RPMI8226 (cell line): ENCODE results near the gene DUOXA2.
"Not testable (repeated sequence)": the region's sequence is repeated elsewhere in the genome, so short reads cannot be mapped to it uniquely, and the experiment has no call there.

ENCODE experiments used
- DNase-seq: peaks from one replicate; pipeline ENCODE4 v3.0.0-alpha.2; 2015

The DUOXA2 gene

GRCh38 chr15:45114076-45114750 is at the start of gene DUOXA2, which contains the start of gene DUOX2:
DUOXA2 (plus strand) TSS chr15:45114326; CDS start chr15:45114606, 280 bp downstream.
DUOX2 (minus strand) TSS chr15:45114172; CDS start chr15:45113411, 761 bp downstream.
- DNase-seq: no peak

GRCh38 chr15:45064386-45064785 is 49.7 kb upstream of the DUOXA2 start:
- no peak for DNase-seq

DNA sequence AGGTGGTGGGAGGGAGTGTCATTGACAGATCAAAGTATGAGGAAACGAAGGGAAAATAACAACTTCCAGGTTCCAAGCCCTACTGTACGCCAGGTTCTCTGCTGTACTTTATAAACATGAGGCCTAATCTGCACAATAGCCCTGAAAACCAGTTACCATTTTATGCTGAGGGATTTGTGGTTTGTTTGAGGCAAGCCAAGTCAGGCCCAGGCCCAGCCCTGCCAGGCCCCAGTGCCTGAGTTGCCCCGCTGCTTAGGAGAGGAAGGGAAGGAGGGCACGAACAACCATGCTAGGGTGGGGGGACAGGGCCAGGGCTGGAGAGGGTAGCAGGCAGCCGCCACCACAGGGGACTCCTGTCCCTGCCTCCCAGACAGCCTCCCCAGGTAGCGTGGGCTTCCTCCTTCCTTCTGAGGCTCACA is 44.2 kb upstream of the DUOXA2 start:
- not testable (repeated sequence) for DNase-seq

- not testable (repeated sequence) for DNase-seq
Observed at GRCh38 chr15:45073602-45074001, 40.5 kb upstream of the DUOXA2 start.

- DNase-seq: not testable (repeated sequence)
Observed at GRCh38 chr15:45075440-45076320, 38.4 kb upstream of the DUOXA2 start.

DNA sequence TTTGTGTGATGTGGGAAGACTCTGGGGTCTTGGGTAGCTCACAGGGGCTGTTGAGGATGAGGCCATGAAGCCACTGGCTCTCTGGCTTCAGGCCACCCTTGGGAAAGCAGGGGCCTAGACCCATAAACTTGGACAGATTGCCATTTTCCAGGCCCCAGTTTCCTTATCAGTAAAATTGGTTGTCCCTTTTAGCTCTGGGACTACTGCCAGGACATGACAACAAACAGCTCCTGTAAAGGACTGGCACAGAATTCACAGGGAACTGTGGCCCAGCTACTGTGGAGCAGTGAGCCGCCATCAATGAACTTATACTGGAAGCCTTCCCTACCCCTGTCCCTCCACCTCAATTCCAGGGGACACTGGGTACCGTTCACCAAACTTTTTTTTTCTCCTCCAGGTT is 36.7 kb upstream of the DUOXA2 start:
- not testable (repeated sequence) for DNase-seq

GRCh38 chr15:45079201-45079600 is 34.9 kb upstream of the DUOXA2 start:
- DNase-seq: not testable (repeated sequence)

DNA sequence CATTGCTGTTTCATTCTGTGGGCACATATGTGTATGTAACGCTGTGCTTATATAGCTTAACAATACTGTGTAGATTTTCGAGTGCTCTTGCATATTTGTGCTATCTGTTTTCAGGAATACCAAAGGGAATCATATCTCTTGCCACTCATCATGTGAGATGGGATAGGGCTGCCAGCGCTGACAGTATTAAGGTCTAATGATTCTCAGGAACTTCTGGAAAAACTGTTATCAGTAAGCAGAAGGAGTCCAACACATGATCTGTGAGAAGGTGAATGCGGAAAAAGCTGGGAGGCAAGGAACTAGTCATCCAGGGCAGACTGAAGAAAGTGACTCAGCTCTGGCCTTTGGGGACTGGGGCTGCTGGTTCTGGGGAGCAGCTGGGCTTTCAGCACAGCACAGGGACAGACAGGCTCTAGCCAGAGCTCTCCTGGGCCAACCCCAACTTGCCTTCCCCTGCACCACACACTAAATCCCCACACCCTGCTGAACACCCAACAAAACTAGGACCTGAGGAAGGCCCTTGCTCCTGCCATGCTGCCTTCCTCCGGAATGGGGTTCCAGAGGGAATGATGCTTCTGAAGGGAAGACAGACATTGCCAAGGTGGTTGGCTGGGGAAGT is 34.4 kb upstream of the DUOXA2 start:
- DNase-seq: not testable (repeated sequence)

GRCh38 chr15:45080593-45080992 is 33.5 kb upstream of the DUOXA2 start:
- not testable (repeated sequence) for DNase-seq

DNA sequence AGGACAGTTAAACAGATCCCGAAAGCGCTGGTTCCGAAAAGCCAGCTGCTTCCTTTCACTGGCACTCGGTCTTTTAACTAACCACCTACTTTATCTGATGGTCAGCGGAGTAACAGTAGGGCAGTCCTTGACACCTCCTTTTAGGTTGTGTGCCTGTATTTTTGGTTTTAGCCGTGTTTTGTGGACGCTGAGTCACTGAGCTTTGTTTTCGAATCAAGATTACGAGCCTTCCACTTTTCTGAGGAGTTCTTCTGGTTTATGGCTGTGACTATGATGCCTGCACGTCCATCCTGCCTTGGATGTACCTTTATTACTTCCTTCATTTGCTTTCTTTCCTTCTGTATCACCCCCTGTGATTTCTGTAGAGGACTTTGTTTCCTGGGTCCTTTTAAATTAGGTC is 31.7 kb upstream of the DUOXA2 start:
- DNase-seq: not testable (repeated sequence)

DNA sequence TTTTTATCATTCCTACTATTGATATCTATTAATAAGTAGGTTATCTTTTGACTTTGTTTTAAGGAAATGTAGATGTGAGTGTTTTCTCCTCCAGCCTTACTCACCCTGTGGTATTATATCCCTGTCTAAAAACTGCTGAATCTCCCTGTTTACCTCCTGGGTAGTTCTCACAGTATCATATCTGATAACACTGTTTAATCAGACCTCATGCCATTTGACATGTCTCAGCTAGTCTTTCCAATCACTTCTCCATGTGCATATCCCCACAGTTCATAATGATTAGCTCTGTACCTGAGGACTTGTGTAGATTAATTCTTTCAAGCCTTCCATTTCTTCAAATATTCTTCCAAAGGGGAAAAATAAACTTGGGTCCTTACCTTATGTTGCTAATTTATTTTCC is 30.9 kb upstream of the DUOXA2 start:
- no peak for DNase-seq

GRCh38 chr15:45084163-45084562 is 30.0 kb upstream of the DUOXA2 start:
- DNase-seq: no peak

- no peak for DNase-seq
Observed at GRCh38 chr15:45087513-45087912, 26.6 kb upstream of the DUOXA2 start.

DNA sequence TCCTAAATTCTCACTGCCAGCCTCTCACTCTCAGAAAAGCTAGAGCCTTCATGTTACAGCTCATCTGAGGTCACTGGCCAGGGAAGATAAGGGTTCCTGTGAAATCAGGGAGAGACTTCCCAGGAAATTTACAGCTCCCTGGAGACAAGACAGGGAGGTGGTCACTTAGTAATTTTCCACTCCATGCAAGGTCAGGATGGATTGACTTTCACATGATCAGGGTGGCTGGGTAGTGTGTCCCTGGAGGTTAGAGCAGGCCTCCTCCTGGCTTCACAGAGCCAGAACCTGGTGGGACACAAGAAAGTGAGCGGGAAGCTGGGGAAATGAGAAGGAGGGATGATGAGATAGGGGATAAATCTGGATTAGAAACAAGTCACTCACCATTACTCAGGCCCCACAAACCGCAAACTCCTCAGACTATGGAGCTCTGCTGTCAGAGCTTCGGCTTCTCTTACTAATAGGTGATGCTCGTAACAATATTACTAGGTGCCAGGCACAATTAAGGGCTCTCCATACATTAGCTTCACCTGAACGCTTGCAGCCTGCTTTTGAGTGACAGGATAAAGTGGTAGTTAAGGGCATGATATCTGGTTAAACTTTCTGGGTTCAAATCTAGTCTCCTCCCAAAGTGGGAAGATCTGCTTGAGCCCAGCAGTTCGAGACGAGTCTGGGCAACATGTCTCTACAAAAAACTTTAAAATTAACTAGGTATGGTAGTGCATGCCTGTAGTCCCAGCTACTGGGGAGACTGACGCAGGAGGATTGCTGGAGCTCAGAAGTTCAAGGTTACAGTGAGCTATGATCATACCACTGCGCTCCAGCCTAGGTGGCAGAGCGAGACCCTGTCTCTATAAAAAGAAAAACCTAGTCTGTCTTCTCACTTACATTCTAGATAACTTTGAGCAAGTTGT is 25.1 kb upstream of the DUOXA2 start:
- no peak for DNase-seq

DNA sequence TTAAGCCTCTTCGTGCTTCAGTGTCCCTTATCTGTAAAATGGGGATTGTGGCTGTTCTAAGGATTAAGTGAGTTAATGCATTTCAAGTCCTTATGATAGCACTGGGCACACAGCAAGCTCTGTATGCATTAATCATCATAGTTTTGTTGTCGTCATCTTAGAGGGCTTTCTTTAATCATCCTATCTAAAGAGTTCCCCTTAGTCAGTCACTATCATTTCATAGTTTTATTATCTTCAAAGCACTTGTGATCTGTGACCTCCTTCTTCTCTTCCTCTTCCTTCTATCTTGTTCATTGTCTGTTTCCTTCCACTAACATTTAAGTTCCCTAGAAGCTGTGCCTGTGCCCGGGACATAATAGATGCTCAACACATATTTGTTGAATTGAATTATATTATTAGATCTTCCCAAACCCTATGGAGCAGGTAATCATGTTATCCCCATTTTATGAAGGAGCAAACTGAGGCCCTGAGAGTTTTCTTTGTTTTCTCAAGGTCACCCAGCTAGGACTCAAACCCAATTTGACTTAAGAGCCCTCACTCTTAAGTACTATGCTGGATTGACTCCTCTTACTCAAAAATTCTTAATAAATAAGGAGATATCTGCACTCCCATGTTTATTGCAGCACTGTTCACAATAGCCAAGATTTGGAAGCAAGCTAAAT is 24.3 kb upstream of the DUOXA2 start:
- DNase-seq: no peak

GRCh38 chr15:45091161-45091560 is 23.0 kb upstream of the DUOXA2 start:
- no peak for DNase-seq

- no peak for DNase-seq
Observed at GRCh38 chr15:45091576-45091975, 22.6 kb upstream of the DUOXA2 start.

DNA sequence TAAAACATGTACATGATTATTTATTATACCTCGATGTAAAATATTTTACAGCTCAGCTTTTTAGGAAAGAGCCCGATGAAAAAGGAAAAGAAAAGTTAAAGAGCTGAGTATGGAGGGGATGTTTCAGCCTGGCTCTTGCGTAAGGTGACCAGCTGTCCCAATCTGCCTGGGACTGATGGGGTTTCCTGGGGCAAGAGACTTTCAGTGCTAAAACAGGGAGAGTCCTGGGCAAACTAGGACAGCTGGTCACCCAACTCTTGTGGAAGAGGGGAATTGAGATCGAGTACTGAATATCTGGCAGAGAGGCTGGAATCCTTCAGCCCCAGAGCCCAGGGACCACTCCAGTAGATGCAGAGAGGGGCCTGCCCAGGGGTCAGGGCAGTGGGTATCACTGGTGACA is 21.1 kb upstream of the DUOXA2 start:
- DNase-seq: no peak

- no peak for DNase-seq
Observed at GRCh38 chr15:45093622-45094357, 20.3 kb upstream of the DUOXA2 start.

GRCh38 chr15:45094358-45094730 is 19.8 kb upstream of the DUOXA2 start:
- DNase-seq: no peak

GRCh38 chr15:45095661-45096060 is 18.5 kb upstream of the DUOXA2 start:
- no peak for DNase-seq
